ENCODE results near the gene AFG3L2.

Gene AFG3L2

DNA sequence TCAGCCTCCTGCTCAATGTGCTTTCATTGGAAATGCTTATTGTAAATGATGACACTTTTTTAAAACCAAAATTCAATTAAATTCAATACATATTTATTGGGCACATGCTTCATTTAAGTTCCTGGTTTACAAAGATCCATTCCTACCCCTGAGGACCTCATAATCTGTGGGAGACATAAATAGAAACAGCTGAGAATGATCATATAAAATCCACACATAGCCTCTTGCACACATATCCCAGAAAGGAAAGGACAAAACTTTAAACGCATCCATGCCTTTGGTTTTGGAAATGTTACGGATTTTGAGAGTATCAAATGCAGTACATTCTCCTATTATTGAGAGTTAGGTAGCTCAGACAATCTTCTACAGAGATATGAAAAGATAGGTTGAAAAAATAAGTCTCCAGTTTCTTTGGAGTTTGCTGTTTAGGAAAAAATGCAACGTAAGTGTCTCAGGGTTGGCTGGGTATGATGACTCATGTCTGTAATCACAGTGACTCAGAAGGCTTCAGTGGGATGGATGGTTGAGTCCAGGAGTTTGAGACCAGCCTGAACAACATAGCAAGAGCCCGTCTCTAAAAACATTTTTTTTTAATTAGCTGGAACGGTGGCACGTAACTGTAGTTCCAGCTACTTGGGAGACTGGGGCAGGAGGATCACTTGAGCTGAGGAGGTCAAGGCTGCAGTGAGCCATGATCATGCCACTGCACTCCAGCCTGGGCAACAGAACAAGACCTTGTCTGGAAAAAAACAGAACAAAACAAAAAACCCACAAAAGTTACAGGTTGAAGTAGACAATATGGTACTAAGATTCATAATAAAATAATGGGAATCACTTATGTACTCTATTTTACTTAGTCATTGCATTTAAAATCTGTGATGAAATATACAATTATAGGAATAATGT lies 26.8 kb upstream of the AFG3L2 start:
- H3K4me3 ChIP-seq (ENCODE audit: low read depth, low read length): no peak overlapping the region
- DNase-seq (ENCODE audit: low read depth): peak; percentile 77
- TF ChIP-seq POLR2A (IDR thresholded peaks at IDR 0.05; ENCODE audit: extremely low read depth, insufficient read length): no peak
- TF ChIP-seq MAX (IDR thresholded peaks at IDR 0.05; ENCODE audit: low read depth, low read length): no peak
- no peak for TF ChIP-seq MYC (IDR thresholded peaks at IDR 0.05; ENCODE audit: low read depth, low read length)
- no peak for TF ChIP-seq CTCF (IDR thresholded peaks at IDR 0.05; ENCODE audit: low read depth, low read length)

GRCh38 chr18:12401881-12402280 lies 24.9 kb upstream of the AFG3L2 start:
- TF ChIP-seq MYC (IDR thresholded peaks at IDR 0.05; ENCODE audit: low read depth, low read length) (no peak), CTCF (IDR thresholded peaks at IDR 0.05; ENCODE audit: low read depth, low read length) (no peak), POLR2A (IDR thresholded peaks at IDR 0.05; ENCODE audit: extremely low read depth, insufficient read length) (no peak), MAX (IDR thresholded peaks at IDR 0.05; ENCODE audit: low read depth, low read length) (no peak)
- no peak overlapping the region for H3K4me3 ChIP-seq (ENCODE audit: low read depth, low read length)
- no peak for DNase-seq (ENCODE audit: low read depth)

- H3K4me3 ChIP-seq (ENCODE audit: low read depth, low read length): no peak overlapping the region
- DNase-seq (ENCODE audit: low read depth): no peak
- TF ChIP-seq MAX (IDR thresholded peaks at IDR 0.05; ENCODE audit: low read depth, low read length) (no peak), POLR2A (IDR thresholded peaks at IDR 0.05; ENCODE audit: extremely low read depth, insufficient read length) (no peak), MYC (IDR thresholded peaks at IDR 0.05; ENCODE audit: low read depth, low read length) (no peak), CTCF (IDR thresholded peaks at IDR 0.05; ENCODE audit: low read depth, low read length) (no peak)
Measured at GRCh38 chr18:12399231-12399630, 22.2 kb upstream of the AFG3L2 start.

GRCh38 chr18:12398625-12399024 lies 21.6 kb upstream of the AFG3L2 start:
- no peak overlapping the region for H3K4me3 ChIP-seq (ENCODE audit: low read depth, low read length)
- no peak for DNase-seq (ENCODE audit: low read depth)
- TF ChIP-seq POLR2A (IDR thresholded peaks at IDR 0.05; ENCODE audit: extremely low read depth, insufficient read length) (no peak), MYC (IDR thresholded peaks at IDR 0.05; ENCODE audit: low read depth, low read length) (no peak), MAX (IDR thresholded peaks at IDR 0.05; ENCODE audit: low read depth, low read length) (no peak), CTCF (IDR thresholded peaks at IDR 0.05; ENCODE audit: low read depth, low read length) (no peak)

- no peak for DNase-seq (ENCODE audit: low read depth)
- H3K4me3 ChIP-seq (ENCODE audit: low read depth, low read length): no peak overlapping the region
- TF ChIP-seq MYC (IDR thresholded peaks at IDR 0.05; ENCODE audit: low read depth, low read length): no peak
- TF ChIP-seq POLR2A (IDR thresholded peaks at IDR 0.05; ENCODE audit: extremely low read depth, insufficient read length): no peak
- no peak for TF ChIP-seq MAX (IDR thresholded peaks at IDR 0.05; ENCODE audit: low read depth, low read length)
- no peak for TF ChIP-seq CTCF (IDR thresholded peaks at IDR 0.05; ENCODE audit: low read depth, low read length)
Measured at GRCh38 chr18:12397793-12398192, 20.8 kb upstream of the AFG3L2 start.

All from NB4 (cell line).